ENCODE results near the gene XXYLT1.

DNA sequence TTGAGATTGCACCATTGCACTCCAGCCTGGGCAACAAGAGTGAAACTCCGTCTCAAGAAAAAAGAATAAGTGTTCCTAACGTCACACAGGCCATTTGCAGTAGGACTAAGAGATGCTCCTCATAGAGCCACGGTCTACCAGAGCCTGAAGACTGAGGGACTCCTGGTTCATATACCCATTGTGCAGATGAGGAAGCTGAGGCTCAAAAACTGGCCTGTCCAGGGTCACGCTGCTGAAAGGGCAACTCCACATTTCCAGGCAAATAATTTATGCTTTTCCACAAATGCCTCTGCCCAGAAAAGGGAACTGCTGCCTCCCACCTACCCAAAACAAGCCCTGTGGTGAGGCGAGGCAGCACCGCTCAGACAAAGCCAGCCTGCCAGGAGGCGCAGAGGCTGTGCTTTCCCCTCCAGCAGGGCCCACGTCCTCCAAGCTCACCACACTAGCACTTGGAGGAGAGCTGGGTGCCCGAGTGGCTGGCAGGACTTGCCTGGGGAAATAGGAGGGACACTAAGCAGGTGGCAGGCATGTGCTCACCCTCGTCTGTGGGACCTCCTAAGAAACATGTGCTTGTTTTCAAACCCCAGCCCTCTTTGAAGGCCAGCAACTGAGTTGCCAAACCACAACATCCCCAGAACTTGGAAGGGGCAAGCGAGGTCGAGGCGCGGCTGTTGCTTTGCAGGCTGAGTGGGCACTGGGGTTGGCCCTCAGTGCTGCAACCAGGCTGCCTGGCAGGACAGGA lies 195.6 kb downstream of the XXYLT1 start:
- TF ChIP-seq, protein P1, sequence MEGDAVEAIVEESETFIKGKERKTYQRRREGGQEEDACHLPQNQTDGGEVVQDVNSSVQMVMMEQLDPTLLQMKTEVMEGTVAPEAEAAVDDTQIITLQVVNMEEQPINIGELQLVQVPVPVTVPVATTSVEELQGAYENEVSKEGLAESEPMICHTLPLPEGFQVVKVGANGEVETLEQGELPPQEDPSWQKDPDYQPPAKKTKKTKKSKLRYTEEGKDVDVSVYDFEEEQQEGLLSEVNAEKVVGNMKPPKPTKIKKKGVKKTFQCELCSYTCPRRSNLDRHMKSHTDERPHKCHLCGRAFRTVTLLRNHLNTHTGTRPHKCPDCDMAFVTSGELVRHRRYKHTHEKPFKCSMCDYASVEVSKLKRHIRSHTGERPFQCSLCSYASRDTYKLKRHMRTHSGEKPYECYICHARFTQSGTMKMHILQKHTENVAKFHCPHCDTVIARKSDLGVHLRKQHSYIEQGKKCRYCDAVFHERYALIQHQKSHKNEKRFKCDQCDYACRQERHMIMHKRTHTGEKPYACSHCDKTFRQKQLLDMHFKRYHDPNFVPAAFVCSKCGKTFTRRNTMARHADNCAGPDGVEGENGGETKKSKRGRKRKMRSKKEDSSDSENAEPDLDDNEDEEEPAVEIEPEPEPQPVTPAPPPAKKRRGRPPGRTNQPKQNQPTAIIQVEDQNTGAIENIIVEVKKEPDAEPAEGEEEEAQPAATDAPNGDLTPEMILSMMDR (IDR thresholded peaks at IDR 0.05), result no peak
- no peak for TF ChIP-seq POLR2A (IDR thresholded peaks at IDR 0.05)
